ENCODE measurements around the gene NLRC5.

NLRC5 gene

GRCh38 chr16:57131351-57131970, 142.1 kb downstream of the NLRC5 start:
- no peak for DNase-seq (ENCODE audit: low read depth, low spot score)
- H3K4me3 ChIP-seq (ENCODE audit: low read depth, low read length) = no peak overlapping the region
- in situ Hi-C loops (cut with HindIII; ENCODE audit: low sequenced_read_pairs) = no loop called here
- TF ChIP-seq CTCF (IDR thresholded peaks at IDR 0.05; ENCODE audit: low read depth, low read length) = no peak

GRCh38 chr16:57132470-57132869, 143.1 kb downstream of the NLRC5 start:
- in situ Hi-C loops (cut with HindIII; ENCODE audit: low sequenced_read_pairs) = no loop called here
- TF ChIP-seq CTCF (IDR thresholded peaks at IDR 0.05; ENCODE audit: low read depth, low read length) = no peak
- H3K4me3 ChIP-seq (ENCODE audit: low read depth, low read length) = no peak overlapping the region
- DNase-seq (ENCODE audit: low read depth, low spot score) = no peak

GRCh38 chr16:57133031-57133430, 143.7 kb downstream of the NLRC5 start:
- in situ Hi-C loops (cut with HindIII; ENCODE audit: low sequenced_read_pairs) = no loop called here
- DNase-seq (ENCODE audit: low read depth, low spot score) = no peak
- no peak overlapping the region for H3K4me3 ChIP-seq (ENCODE audit: low read depth, low read length)
- no peak for TF ChIP-seq CTCF (IDR thresholded peaks at IDR 0.05; ENCODE audit: low read depth, low read length)
